Stimulated activated memory B cell treated with anti-CD40 and anti-IgM and Interleukin-4, amounts not matched to agents 10 μg/mL and 1 μg/mL and 100 μg/mL, for 72 hours (primary cell): ENCODE measurements around the gene ATL1.

ENCODE experiments used
- ATAC-seq: fragments of 150-1000 bp; cut with Tn5 transposase; 2 replicates; pipeline ENCODE4 v1.10.0; 2021
- H3K27ac Mint-ChIP-seq: one replicate; pipeline ENCODE4 v1.8.0; 2022; ENCODE audit warnings: mild to moderate bottlenecking, mixed read lengths
- H3K27me3 Mint-ChIP-seq: one replicate; pipeline ENCODE4 v1.8.0; 2022; ENCODE audit warnings: mixed read lengths
- H3K36me3 Mint-ChIP-seq: one replicate; pipeline ENCODE4 v1.8.0; 2022; ENCODE audit warnings: mixed read lengths
- H3K4me1 Mint-ChIP-seq: one replicate; pipeline ENCODE4 v1.8.0; 2022; ENCODE audit warnings: mixed read lengths
- H3K4me3 Mint-ChIP-seq: one replicate; pipeline ENCODE4 v1.8.0; 2022; ENCODE audit warnings: mild to moderate bottlenecking, moderate library complexity, mixed read lengths
- H3K9me3 Mint-ChIP-seq: one replicate; pipeline ENCODE4 v1.8.0; 2022; ENCODE audit warnings: mixed read lengths

Gene ATL1

DNA sequence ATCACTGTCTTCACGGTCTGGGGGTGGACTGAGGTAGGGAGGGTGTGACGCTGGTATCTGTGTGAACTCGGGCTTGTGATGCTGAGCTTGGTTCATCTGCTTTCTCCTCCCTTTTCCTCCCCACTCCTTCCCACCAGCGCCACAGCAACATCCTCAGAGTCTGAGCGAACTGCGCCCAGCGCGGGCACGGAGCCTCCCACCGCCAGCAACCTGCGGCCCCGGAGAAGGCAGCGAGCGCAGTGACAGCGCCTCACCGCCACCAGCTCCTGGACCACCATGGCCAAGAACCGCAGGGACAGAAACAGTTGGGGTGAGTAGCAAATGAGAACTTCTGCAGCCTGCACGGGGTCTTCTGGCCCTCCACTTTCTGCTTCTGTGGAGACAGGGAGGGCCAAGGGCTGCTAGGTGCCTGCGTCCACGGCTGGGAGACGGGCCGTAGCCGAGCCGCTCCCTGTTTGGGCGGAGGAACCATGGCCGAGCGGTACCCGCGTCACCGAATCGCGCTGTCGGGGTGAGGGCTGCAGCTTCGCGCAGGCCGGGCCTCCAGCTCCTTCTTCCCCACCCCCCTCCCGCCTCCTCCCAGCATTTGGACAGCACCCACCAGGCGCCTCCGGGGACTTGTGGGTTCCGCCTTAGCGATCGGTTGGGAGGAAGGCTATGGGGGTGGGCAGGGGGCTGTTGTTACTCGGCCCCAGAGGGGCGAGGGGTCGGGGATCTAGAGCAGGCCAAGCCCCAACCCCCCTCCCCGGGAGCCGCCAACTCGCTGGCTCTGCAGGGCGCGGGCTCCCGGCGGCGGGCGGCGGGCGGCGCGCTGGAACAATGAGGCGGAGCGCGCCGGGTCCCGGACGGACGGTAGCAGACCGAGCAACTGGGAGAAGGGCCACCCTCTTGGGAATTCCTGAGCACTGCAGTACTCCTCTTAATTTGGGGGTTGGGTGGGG is at the start of gene ATL1:
Gene ATL1, plus strand, starts transcription at position 156 of the 941 bp plus-strand sequence. Its CDS starts 121 bp downstream, at position 277.
- H3K9me3 Mint-ChIP-seq, result no peaks in the 10 kb centered on the region
- H3K27ac Mint-ChIP-seq, result no peak within 1 kb of the TSS
- peak; percentile 85 for ATAC-seq
- H3K4me3 Mint-ChIP-seq, result peak within 1 kb of the TSS; percentile 79
- peaks cover 15% of the 10 kb centered on the region for H3K4me1 Mint-ChIP-seq
- no peaks in the 10 kb centered on the region for H3K36me3 Mint-ChIP-seq
- peaks cover 50% of the 10 kb centered on the region for H3K27me3 Mint-ChIP-seq

DNA sequence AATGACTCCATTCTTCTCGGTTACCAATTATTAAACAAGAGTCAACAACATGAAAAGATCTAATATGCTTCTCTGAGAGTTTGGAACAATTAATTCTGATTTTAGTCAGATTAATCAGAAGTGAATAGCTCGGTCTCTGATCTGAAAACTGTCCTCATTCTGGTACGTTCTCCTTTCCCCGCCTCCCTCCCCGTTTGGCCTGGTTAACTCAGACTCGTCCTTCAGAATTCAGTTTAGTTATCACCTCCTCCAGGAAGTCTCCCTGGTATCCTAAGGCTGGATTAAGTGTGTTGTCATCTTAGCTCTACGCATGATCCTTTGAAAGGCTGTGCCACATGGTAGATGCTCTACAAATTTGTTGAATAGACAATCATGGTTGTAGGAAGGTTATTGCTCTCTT is 49.8 kb upstream of the ATL1 start:
- Mint-ChIP-seq H3K36me3 (peaks cover 31% of the 10 kb centered on the region), H3K9me3 (no peaks in the 10 kb centered on the region), H3K27ac (no peak overlapping the region), H3K4me1 (peaks cover 39% of the 10 kb centered on the region), H3K4me3 (no peak overlapping the region), H3K27me3 (no peaks in the 10 kb centered on the region)
- no peak for ATAC-seq

DNA sequence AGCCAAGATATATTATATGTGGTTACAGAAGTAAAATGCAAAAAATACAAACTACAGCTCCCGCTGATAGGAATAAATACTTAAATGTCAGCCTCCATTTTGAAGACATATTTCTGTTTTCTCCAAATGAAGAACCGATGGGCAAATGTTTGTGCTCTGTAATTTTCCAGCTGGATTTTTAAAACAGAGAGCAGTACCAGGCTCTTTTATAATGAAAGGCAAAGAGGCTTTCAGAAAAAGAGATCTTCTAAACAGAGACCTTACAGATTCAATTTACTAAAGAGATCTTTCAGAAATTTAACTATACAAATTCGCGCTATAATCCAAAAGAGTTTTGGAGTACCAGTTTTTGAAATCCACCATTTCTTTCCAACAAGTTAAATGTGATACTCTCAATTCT is 47.5 kb upstream of the ATL1 start:
- H3K4me3 Mint-ChIP-seq, result no peak overlapping the region
- no peaks in the 10 kb centered on the region for H3K27me3 Mint-ChIP-seq
- peaks cover 28% of the 10 kb centered on the region for H3K36me3 Mint-ChIP-seq
- no peaks in the 10 kb centered on the region for H3K9me3 Mint-ChIP-seq
- peaks cover 28% of the 10 kb centered on the region for H3K4me1 Mint-ChIP-seq
- ATAC-seq, result no peak
- no peak overlapping the region for H3K27ac Mint-ChIP-seq

DNA sequence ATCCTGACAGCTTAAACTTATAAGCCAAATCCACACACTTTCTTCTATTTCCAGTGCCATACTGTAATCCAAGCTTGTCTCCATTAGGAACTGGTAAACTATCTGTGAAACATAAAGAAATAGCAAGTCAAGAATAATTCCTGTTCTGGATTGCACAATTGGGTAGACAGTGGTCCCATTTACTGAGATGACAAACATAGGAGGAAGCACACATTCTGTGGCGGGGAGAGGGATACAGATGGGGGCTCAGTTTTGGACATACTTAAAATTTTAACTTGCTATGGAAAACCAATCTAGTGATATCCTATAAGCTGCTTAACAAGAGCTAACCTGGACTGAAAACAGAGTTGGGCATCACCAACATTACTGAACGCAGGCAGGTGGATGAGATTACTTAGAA is 43.9 kb upstream of the ATL1 start:
- no peak overlapping the region for H3K27ac Mint-ChIP-seq
- H3K36me3 Mint-ChIP-seq, result peaks cover 8% of the 10 kb centered on the region
- H3K4me3 Mint-ChIP-seq, result no peak overlapping the region
- peaks cover 18% of the 10 kb centered on the region for H3K4me1 Mint-ChIP-seq
- H3K9me3 Mint-ChIP-seq, result no peaks in the 10 kb centered on the region
- no peak for ATAC-seq
- no peaks in the 10 kb centered on the region for H3K27me3 Mint-ChIP-seq

DNA sequence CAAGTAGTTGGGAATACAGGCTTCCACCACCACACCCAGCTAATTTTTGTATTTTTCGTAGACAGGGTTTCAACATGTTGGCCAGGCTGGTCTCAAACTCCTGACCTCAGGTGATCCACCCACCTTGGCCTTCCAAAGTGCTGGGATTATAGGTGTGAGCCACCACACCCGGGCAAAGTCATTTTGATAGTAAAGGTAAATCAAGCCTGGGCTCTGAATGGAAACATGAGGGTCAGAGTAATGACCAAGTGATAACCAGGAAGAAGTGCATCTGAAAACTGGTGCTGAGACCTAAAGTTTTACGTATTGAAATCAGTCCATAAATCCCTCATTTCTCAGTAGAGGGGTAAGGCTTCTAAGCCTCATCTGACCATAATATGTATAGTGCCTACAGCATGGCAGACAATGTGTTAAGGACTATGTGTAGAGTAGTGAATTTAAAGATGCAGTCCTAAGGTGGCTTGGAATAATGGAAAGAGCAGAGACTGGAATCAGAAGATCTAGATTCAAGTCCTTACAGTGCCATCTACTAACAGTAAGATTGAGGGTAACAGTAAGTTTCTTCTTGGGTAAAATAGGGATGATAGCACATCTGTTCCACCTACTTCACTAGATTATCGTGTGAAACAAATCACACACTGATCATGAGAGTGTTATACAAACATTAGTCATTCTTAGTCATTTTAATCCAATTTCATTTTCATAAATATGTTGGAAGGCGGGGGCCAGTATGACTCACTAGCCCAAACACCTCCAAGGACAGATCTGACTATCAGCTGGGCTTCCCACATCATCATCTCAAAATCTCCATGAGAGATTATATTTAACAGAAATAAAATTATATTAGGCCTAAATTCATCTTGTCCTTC is 38.8 kb upstream of the ATL1 start:
- peak; percentile 86 for ATAC-seq
- Mint-ChIP-seq H3K9me3 (no peaks in the 10 kb centered on the region), H3K36me3 (peaks cover 6% of the 10 kb centered on the region), H3K27ac (peak overlapping the region; percentile 70), H3K4me1 (peaks cover 54% of the 10 kb centered on the region), H3K4me3 (no peak overlapping the region), H3K27me3 (no peaks in the 10 kb centered on the region)

DNA sequence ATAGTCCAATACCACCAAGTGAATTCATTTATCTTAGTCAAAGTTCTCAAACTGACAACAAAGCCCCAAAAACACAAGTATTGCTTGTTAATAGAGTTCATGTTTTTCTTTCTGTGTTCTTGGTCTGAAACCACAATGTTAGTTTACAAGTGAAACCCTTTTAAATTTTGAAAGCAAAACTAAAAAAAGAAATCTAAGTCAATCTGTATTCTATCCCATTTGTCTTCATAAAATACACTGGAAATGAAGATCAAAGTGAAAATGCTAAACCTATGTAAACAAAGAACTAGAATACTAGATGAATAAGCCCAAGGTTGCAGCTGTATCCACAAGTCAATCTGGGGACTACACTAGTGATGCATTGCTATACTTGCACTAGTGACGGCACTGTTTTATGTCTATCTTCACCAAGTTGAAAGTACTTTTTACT is 38.0 kb upstream of the ATL1 start:
- H3K4me3 Mint-ChIP-seq, result peak overlapping the region; percentile 41
- ATAC-seq, result peak; percentile 52
- peaks cover 11% of the 10 kb centered on the region for H3K36me3 Mint-ChIP-seq
- H3K4me1 Mint-ChIP-seq, result peaks cover 58% of the 10 kb centered on the region
- peak overlapping the region; percentile 70 for H3K27ac Mint-ChIP-seq
- no peaks in the 10 kb centered on the region for H3K9me3 Mint-ChIP-seq
- H3K27me3 Mint-ChIP-seq, result no peaks in the 10 kb centered on the region

DNA sequence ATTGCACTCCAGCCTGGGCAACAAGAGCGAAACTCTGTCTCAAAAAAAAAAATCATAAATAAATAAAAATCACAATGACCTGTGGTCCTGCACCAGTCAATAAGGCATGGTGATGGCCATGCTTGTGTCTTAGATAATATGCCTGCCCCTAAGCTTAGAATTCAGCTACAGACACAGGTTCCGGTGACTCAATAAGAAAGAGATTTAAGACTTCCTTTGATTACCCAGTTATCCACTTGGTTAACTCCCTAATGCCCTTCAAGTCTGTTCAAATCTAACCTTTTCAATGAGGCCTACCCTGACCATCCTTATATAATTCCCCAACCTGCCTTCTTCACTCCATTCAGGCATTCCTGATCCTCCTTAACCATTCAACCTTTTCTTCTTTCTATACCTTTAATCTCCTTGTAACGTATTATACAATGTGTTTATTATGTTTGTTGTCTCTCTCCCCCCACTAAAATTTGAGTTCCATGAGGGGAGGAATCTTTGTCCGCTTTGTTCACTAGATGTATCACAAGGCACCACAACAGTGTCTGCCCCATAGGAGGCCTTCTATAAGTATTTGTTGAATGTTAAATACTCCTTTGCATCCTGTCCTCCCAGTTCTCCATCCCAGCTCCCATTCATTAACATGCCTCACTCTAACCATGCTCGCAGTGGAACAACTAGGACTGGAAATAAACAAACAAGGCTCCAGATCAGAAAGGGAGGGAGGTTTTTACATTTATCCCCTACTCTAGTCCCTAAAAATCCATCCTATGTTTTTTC is 36.5 kb upstream of the ATL1 start:
- Mint-ChIP-seq H3K27ac (peak overlapping the region; percentile 67), H3K4me1 (peaks cover 61% of the 10 kb centered on the region), H3K27me3 (no peaks in the 10 kb centered on the region), H3K4me3 (no peak overlapping the region), H3K9me3 (no peaks in the 10 kb centered on the region), H3K36me3 (peaks cover 11% of the 10 kb centered on the region)
- ATAC-seq, result no peak

DNA sequence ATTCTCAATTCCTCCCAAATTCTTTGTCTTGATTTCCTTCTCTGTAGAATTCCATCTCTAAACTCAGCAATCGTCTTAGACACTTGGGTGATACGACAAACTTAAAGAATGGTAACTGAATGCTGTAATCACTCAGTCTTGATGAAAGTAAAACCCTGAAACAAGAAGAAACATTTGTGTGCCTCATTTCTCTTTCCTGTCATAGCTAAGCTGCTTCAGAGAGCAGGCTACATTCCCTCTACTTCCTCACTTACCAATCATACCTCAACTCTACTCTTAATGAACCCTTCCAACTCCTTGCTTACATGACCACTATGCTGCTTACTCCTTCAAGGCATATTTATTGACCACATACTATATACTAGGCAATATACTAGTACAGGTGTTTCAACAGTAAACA is 35.9 kb upstream of the ATL1 start:
- no peaks in the 10 kb centered on the region for H3K9me3 Mint-ChIP-seq
- H3K36me3 Mint-ChIP-seq, result peaks cover 11% of the 10 kb centered on the region
- H3K4me3 Mint-ChIP-seq, result no peak overlapping the region
- ATAC-seq, result no peak
- no peaks in the 10 kb centered on the region for H3K27me3 Mint-ChIP-seq
- H3K4me1 Mint-ChIP-seq, result peaks cover 59% of the 10 kb centered on the region
- peak overlapping the region; percentile 67 for H3K27ac Mint-ChIP-seq

DNA sequence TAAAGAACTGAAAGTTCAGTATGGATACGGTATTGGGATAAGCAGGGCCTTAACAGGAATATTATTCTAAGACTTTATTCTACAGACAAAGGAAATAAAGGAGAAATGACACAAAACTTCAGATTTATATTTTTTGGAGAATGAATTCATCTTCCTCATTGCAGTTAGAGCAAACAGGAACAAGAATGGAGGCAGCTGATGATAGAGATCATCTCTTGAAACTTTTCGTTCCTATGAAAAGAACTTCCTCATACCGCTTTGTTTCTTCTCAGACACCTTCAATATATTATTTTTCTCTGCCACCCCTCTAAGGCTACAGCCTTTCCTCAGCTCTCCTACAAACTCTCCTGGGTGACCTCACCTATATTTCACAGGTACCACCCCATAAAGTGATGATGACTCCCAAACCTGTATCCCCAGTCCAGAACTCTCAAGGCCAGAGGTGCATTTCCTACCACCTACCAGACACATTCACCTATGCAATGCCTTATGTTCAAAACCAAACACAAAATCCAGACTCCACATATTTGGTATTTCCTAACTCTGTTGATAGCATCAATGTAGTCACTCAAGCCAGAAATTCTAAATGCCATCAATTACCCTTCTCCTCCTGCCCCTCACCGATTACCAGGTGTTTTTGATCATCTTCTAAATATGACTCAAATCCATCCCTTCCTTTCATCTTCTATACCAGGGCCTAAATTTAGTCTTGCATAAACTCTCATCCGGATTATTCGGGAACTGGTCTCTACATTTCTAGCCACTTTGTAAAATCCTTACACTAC is 35.0 kb upstream of the ATL1 start:
- no peak for ATAC-seq
- no peaks in the 10 kb centered on the region for H3K27me3 Mint-ChIP-seq
- peak overlapping the region; percentile 53 for H3K4me3 Mint-ChIP-seq
- no peaks in the 10 kb centered on the region for H3K9me3 Mint-ChIP-seq
- peaks cover 68% of the 10 kb centered on the region for H3K4me1 Mint-ChIP-seq
- peaks cover 11% of the 10 kb centered on the region for H3K36me3 Mint-ChIP-seq
- H3K27ac Mint-ChIP-seq, result peak overlapping the region; percentile 67

DNA sequence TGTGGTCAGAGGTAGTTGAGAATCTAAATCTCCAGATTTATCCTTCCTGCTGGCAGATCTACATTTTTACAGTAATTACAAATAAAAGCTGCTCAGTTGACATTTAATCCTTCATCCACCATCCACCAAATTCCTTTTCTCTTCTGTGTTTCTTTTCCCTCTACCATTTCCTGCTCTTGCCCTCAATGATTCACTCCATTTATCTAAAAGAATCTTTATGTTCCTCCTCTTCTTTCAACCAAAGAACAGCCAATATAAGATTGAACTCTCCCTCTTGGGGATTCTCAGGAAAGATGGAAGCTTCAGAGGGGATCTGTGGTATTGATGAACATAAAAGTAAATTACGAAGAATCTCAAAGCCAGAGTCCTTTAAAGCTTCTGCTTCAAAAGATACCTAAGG is 31.9 kb upstream of the ATL1 start:
- Mint-ChIP-seq H3K36me3 (peaks cover 11% of the 10 kb centered on the region), H3K27me3 (no peaks in the 10 kb centered on the region), H3K4me3 (no peak overlapping the region), H3K27ac (no peak overlapping the region), H3K9me3 (no peaks in the 10 kb centered on the region), H3K4me1 (peaks cover 72% of the 10 kb centered on the region)
- no peak for ATAC-seq

DNA sequence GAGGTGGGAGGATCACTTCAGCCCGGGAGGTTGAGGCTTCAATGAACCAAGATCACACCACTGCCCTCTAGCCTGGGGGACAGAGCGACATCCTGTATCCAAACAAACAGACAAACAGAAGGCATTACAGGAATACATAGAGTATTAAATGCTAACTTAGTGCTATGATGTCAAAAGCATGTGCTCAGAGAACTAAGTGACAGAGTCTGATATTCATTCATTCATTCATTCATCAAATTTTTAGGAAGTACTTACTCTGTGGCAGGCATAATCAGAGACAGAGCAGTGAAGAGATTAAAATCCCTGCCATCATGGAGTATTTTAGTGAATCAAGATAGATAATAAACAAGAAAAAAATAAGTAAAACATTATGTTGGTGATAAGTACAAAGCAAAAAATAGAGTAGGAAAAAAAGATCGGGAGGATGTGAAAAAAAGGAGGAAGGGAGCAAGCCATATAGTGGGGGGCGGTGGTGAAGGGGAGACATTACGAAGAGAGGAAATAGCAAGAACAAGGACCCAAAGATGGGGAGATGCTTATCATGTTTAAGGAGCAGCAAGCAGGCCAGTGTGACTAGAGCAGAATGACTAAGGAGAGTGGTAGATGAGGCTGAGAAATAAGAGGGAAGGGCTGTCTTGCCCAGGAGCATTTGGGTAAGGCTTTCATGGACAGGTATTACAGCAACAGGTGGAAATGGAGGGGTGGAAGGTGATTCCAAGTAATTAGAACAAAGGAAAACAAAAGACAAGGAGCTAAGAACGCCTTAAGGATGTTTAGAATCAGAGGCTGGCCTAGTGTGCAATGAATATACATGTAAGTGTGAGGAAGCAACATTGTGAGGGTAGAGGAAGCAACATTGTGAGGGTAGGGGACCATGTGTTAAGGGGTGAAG is 30.4 kb upstream of the ATL1 start:
- H3K4me3 Mint-ChIP-seq, result peak overlapping the region; percentile 3
- peaks cover 63% of the 10 kb centered on the region for H3K4me1 Mint-ChIP-seq
- peaks cover 6% of the 10 kb centered on the region for H3K36me3 Mint-ChIP-seq
- H3K27ac Mint-ChIP-seq, result no peak overlapping the region
- no peaks in the 10 kb centered on the region for H3K9me3 Mint-ChIP-seq
- H3K27me3 Mint-ChIP-seq, result no peaks in the 10 kb centered on the region
- ATAC-seq, result no peak

DNA sequence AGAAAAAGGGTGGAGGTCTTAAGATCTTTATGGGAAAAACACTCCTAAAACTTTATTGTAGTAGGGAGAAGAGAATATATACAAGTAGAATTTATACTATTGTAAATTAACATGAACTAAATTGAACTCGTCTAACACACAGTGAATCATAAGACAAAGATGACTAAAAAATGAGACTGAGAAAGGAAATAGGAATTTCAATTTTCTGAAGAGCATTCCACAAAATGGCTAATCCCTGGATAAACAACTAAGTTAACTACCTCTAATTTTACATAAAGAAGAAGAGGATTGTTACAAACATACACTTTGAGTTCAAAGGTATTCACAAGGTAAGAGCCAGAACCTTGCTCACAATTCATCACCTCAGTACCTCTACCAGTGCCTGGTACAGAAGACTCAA is 29.6 kb upstream of the ATL1 start:
- ATAC-seq, result no peak
- Mint-ChIP-seq H3K36me3 (peaks cover 6% of the 10 kb centered on the region), H3K27me3 (no peaks in the 10 kb centered on the region), H3K4me3 (peak overlapping the region; percentile 25), H3K9me3 (no peaks in the 10 kb centered on the region), H3K4me1 (peaks cover 54% of the 10 kb centered on the region), H3K27ac (no peak overlapping the region)

DNA sequence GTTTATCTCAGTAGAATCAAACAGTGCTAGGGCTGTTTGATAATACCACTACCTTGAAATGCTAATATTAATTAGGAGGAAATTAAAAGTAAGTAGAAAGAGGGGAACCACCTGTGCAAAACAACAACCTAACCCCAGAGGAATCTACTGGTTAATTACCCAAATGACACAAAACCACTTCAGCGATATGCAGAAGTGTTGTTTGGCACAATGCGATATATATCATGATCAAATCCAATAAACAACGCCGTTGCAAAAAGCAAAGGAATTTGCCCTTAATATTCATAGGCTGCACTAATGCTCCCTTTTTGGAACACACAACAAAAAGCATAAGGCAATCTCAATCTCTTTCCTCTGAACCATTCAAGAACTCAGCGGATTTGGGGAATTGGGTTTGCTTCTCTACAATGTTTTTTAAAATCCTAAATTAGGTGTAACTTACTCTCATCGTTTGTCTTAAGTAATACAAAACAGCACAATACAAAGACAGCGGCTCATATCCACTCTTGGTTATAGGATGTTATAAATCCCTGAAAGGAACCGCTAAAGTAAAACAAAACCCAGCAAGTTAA is 29.1 kb upstream of the ATL1 start:
- Mint-ChIP-seq H3K27me3 (no peaks in the 10 kb centered on the region), H3K4me3 (peak overlapping the region; percentile 97), H3K4me1 (peaks cover 52% of the 10 kb centered on the region), H3K9me3 (no peaks in the 10 kb centered on the region), H3K27ac (peak overlapping the region; percentile 83), H3K36me3 (peaks cover 6% of the 10 kb centered on the region)
- no peak for ATAC-seq
